GM18526 (cell line): ENCODE measurements around the gene DYNLT5.

Experiments
- POLR2A ChIP-seq: IDR thresholded peaks from 3 replicates; pipeline ENCODE4 v1.6.1; 2011; ENCODE audit not compliant: insufficient read length; ENCODE audit errors: extremely low read depth

DYNLT5 gene

DNA sequence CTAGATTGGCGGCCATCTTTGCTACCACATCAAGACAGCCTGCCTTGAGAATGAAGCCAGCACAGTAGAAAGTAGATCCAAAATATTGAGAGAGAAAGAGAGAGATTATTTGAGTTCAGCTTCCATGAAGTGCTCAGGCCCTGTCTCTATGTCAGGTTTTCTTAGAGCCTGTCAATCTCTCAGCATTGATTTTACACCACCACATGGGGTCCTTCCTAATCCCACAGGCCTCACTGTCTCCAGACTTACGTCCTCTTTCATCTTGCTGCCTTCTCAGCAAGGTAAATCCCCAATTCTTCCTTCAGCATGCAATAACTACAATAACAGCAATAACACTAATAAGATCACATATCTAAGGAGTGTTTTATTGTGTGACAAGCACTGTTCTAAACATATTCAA, 21.0 kb downstream of the DYNLT5 start:
- TF ChIP-seq POLR2A, result no peak

DNA sequence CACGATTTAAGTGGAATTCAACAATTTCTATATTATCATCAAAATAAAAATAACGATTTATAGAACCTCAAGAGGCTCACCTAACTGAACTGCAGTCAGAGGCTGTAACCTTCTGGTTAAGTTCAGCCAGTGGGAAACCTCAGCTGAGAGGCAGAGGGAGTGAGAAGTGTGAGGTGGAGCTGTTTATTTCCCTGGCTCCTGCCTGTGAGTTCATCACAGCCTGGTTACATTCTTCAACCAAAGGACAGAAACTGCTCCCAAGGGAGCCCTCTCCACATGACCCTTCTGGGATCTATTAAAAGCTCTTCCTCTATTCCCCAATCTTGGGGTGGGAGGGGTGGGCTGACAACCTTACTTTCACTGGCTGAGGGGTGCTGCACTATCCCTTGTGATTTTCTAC, 22.2 kb downstream of the DYNLT5 start:
- TF ChIP-seq POLR2A, result no peak

DNA sequence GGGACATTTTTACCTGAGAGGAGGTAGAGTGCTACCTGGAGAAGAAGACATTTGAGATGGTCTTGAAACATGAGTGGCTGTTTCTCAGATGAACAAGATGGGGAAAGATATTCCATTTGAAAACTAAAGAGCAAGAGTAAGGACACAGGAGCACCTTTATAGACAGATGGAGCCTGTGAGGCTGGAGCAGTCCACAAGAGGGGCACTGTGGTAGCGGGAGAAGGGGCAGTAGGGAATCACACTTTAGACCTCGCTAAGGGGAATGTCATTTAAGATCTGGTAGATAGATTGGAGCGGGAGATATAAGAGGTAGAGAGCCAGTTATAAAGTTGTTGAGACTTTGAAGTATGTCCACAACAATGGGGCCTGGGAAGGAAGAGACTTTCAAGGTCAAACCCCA, 23.4 kb downstream of the DYNLT5 start:
- no peak for TF ChIP-seq POLR2A

DNA sequence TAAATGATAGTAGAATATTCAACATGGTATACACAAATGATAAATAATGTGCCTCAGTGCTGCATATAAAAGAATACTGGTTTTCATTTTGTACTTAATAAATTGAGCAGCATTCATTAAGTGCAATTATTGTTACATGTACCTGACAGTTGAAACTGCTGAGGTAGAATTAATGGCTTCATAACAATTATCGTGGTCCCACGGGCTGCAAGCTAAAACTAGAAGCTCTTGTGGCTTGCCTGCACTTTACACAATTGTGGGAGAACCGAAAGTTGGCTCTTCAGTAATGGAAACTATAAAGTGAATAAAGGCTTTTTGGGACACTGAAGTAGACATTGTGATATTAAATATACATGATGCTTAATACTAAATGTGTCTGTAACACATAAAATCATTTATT, 25.6 kb downstream of the DYNLT5 start:
- TF ChIP-seq POLR2A, result no peak

GRCh38 chr1:66778266-66778665, 26.0 kb downstream of the DYNLT5 start:
- no peak for TF ChIP-seq POLR2A

DNA sequence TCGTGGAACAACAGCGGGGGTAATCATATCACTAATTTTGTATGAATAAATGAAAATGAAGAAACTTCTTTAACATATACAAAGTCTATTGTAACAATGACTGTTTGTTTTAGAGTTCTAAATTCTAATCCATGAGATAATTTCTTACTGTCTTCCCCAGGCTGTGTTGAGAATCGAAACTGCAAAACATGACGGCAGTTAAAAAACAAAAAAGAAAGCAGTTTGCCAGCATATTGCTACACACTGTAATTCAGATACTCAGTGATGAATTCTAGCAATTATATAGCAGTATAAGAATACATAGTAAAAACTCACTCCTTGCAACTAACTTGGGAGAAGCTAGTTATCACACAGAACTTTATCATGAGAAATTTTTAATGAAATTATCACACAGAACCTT, 26.7 kb downstream of the DYNLT5 start:
- no peak for TF ChIP-seq POLR2A

- TF ChIP-seq POLR2A, result no peak
Measured at GRCh38 chr1:66779475-66780078, 27.3 kb downstream of the DYNLT5 start.

- no peak for TF ChIP-seq POLR2A
Measured at GRCh38 chr1:66787641-66788040, 35.4 kb downstream of the DYNLT5 start.

GRCh38 chr1:66788231-66788939, 36.1 kb downstream of the DYNLT5 start:
- TF ChIP-seq POLR2A, result no peak

DNA sequence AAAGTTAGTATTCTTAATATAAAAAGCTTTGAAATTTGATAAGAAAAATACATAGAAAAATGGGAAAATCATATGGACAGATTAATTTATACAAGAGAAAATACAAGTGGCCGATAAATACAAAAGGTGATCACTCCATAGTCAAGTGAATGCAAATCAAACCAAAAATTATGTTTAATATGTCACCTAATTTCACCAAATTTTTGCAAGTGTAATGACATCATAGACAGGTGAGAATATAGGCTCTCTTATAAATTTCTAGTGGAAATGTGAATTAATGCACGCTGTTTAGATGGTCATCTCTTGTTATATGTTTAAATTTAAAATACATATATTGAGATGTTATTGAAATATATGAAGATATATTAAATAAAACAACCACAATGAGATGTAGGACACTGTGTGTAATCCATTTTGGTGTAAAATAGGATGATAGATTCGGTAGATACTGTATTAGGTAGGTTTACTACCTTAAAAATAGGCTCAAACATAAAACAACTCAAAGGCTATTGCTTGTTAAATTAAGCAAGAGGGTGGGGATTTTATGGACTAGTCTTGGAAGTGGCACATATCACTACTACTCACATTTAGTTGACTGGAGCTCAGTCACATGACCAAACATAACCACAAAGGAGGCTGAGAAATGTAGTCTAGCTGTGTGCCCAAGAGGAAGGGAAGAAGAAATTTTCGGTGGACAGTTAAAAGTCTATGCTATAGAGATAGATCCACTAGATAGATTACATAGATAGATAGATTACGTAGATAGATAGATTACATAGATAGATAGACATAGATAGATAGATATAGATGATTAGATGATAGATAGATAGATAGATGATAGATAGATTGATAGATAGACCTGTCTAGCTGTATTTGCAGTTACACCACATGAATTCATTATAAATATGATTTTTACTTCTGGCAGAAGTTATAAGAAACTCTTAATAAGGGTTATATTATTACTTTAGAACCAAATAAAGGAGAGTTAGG, 39.7 kb downstream of the DYNLT5 start:
- TF ChIP-seq POLR2A, result no peak

DNA sequence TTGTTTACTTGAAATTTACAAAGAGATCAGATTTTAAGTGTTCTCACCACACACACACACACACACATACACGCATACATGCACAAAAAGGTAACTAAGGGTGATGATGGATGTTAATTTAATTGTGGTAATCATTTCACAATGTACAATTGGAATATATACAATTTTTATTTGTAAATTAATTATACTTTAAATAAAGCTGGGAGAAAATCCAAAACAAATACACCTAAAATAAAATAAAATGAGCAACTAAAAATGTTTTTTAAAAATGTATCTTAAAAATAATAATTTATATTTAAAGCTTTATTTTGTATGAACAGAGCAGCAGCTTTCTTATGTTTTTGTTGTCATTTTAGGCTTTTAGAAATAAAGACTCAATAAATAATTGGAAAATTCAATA, 57.0 kb downstream of the DYNLT5 start:
- TF ChIP-seq POLR2A, result no peak

DNA sequence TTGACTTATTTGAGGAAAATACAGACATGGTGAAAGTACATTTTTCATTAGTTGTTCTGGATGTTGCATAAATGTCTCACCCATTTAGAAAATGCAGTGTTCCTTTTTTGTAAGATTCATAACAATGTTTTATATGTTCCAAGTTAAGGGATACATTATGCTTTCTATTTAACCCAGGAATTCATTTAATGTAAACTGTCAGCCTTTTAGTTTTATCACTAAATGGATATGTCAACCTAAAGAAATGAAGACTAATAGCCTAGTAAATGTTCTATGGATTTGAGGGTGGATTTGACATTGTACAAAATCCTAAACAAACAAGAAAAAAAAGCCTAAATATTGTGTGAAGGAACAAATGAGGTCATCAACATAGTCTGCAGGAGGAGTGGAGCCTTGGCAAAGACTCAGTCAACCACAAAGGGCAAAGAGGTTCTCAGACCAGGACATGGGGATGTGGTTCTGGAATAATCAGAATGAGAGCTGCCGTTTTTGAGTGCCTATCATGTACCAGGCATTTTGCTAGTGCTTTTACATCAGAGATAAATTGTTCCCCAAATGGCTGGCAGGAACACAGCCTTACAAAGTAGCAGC, 57.6 kb downstream of the DYNLT5 start:
- no peak for TF ChIP-seq POLR2A

DNA sequence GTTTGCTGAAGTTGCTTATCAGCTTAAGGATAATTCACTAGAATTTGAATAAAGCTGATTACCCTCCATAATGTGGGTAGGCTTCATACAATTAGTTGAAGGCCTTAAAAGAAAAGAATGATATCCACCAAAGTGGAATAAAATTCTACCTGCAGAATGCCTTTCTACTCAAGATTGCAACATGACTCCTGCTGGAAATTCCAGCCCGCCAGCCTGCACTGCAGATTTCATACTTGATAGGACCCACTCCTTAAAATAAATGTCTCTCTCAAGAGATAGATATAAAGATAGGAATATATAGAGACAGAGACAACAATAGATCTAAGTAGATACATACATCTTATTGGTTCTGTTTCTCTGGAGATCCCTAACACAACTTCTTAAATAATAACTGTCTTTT, 72.5 kb downstream of the DYNLT5 start:
- TF ChIP-seq POLR2A, result no peak
